WTC11 (cell line): ENCODE results near the gene GATA3. TPM values are rescaled to one million over a fixed set of nuclear protein-coding genes. Genes with fewer than 3 reads are reported as not detected.

Experiments used
- ATAC-seq: fragments of 200-7000 bp; cut with Tn5 transposase; 2 replicates; pipeline ENCODE4 v1.10.0; 2021; ENCODE audit warnings: mild to moderate bottlenecking, moderate library complexity
- Bru-seq: library from RNA; stranded (reverse); fragments of 400-500 nt; gene quantifications from one replicate; lab custom pipeline; 2021; lab: Mats Ljungman, UMichigan
- CTCF ChIA-PET: fragments of 300-600 bp; sonication (Branson Sonifier 250); formaldehyde crosslinking; loops from one replicate; lab custom pipeline; 2021; ENCODE audit warnings: antibody characterized with exemption; lab: Charles Lee
- POLR2A ChIA-PET: fragments of 350-600 bp; sonication (Branson Sonifier 250); formaldehyde crosslinking; loops from one replicate; lab custom pipeline; 2021; ENCODE audit warnings: antibody characterized with exemption; lab: Charles Lee
- DNase-seq: peaks from one replicate; pipeline ENCODE4 v3.0.0; 2021; ENCODE audit warnings: low spot score
- H3K27ac Mint-ChIP-seq: 2 replicates; pipeline ENCODE4 v1.8.0; 2021; ENCODE audit warnings: mixed read lengths
- H3K27me3 Mint-ChIP-seq: 2 replicates; pipeline ENCODE4 v1.8.0; 2021; ENCODE audit warnings: low read depth, mild to moderate bottlenecking, moderate library complexity, mixed read lengths
- H3K36me3 Mint-ChIP-seq: 2 replicates; pipeline ENCODE4 v1.8.0; 2021; ENCODE audit warnings: mixed read lengths
- H3K4me1 Mint-ChIP-seq: 2 replicates; pipeline ENCODE4 v1.8.0; 2022; ENCODE audit warnings: mixed read lengths
- H3K4me3 Mint-ChIP-seq: 2 replicates; pipeline ENCODE4 v1.8.0; 2021; ENCODE audit warnings: mild to moderate bottlenecking, moderate library complexity, mixed read lengths
- H3K9me3 Mint-ChIP-seq: 2 replicates; pipeline ENCODE4 v1.8.0; 2021; ENCODE audit warnings: mixed read lengths
- ATF2 ChIP-seq: sonication (generic); formaldehyde crosslinking; IDR thresholded peaks from 2 replicates; pipeline ENCODE4 v1.8.1; 2022; ENCODE audit warnings: low read depth, missing genetic modification reagents, borderline replicate concordance
- CDX4 ChIP-seq: fragments of 250-450 bp; sonication (Bioruptor Pico); IDR thresholded peaks from 2 replicates; pipeline ENCODE4 v1.9.0; 2021; ENCODE audit warnings: moderate library complexity, mild to moderate bottlenecking, inconsistent platforms, borderline replicate concordance
- ERG ChIP-seq: fragments of 250-450 bp; sonication (Bioruptor Pico); IDR thresholded peaks from 2 replicates; pipeline ENCODE4 v1.8.0; 2021; ENCODE audit warnings: mild to moderate bottlenecking
- ESRRA ChIP-seq: sonication (generic); formaldehyde crosslinking; IDR thresholded peaks from 2 replicates; pipeline ENCODE4 v1.8.1; 2022; ENCODE audit warnings: mild to moderate bottlenecking, missing genetic modification reagents, borderline replicate concordance
- FOXP1 ChIP-seq: sonication (generic); formaldehyde crosslinking; IDR thresholded peaks from 2 replicates; pipeline ENCODE4 v1.8.0; 2022; ENCODE audit warnings: missing genetic modification reagents, mild to moderate bottlenecking, moderate library complexity, borderline replicate concordance
- HMGXB4 ChIP-seq: sonication (generic); formaldehyde crosslinking; IDR thresholded peaks from 2 replicates; pipeline ENCODE4 v1.8.1; 2023; ENCODE audit warnings: mild to moderate bottlenecking, moderate library complexity, missing genetic modification reagents
- JAZF1 ChIP-seq: fragments of 250-450 bp; sonication (Bioruptor Pico); IDR thresholded peaks from 2 replicates; pipeline ENCODE4 v1.9.0; 2021; ENCODE audit warnings: moderate library complexity, mild to moderate bottlenecking, inconsistent platforms
- MYBL2 ChIP-seq: sonication (generic); formaldehyde crosslinking; IDR thresholded peaks from 2 replicates; pipeline ENCODE4 v1.8.1; 2023; ENCODE audit warnings: mild to moderate bottlenecking, moderate library complexity, missing genetic modification reagents
- SMAD4 ChIP-seq: sonication (generic); formaldehyde crosslinking; IDR thresholded peaks from 2 replicates; pipeline ENCODE4 v1.8.0; 2022; ENCODE audit warnings: mild to moderate bottlenecking, missing genetic modification reagents
- TCF7 ChIP-seq: sonication (generic); formaldehyde crosslinking; IDR thresholded peaks from 2 replicates; pipeline ENCODE4 v1.8.0; 2022; ENCODE audit warnings: mild to moderate bottlenecking, low read depth, missing genetic modification reagents, moderate library complexity
- USF1 ChIP-seq: sonication (generic); formaldehyde crosslinking; IDR thresholded peaks from 2 replicates; pipeline ENCODE4 v1.8.0; 2022; ENCODE audit warnings: mild to moderate bottlenecking, missing genetic modification reagents
- ZNF263 ChIP-seq: sonication (generic); formaldehyde crosslinking; IDR thresholded peaks from 2 replicates; pipeline ENCODE4 v1.8.1; 2022; ENCODE audit warnings: low read depth, mild to moderate bottlenecking, moderate library complexity, missing genetic modification reagents
- ZNF532 ChIP-seq: fragments of 250-450 bp; sonication (Bioruptor Pico); IDR thresholded peaks from 2 replicates; pipeline ENCODE4 v1.9.0; 2021; ENCODE audit warnings: mild to moderate bottlenecking, borderline replicate concordance
- long read RNA-seq, 3 experiments: library from RNA in 1 of 3; library from capped mRNA in 1 of 3; library from polyadenylated mRNA in 1 of 3; unstranded in 2 of 3; stranded (forward) in 1 of 3; transcript quantifications; one replicate each; pipeline ENCODE4 v2.0.0, GENCODE V29; 2021
- total RNA-seq: library from RNA; stranded (reverse); gene quantifications from 3 replicates; pipeline ENCODE4 v1.2.3, GENCODE V29; 2021

GATA3 gene
- total RNA-seq = 0.60 to 0.89 TPM (median 0.72 TPM) in 3 replicates
- Bru-seq, nascent RNA = percentile 21 among the genes with signal in this experiment
- long read RNA-seq, experiment 1, partial matches to known transcripts = 0 of 4 reads
- long read RNA-seq, experiment 1, other reads (novel, unspliced or antisense) = 4 of 4 reads
- long read RNA-seq, experiment 2, partial matches to known transcripts = 0 of 1 reads
- long read RNA-seq, experiment 2, other reads (novel, unspliced or antisense) = 1 of 1 reads
- long read RNA-seq, experiment 3, partial matches to known transcripts = 1 of 3 reads
- long read RNA-seq, experiment 3, other reads (novel, unspliced or antisense) = 2 of 3 reads

- peaks cover 57% of the 10 kb centered on the region for H3K4me1 Mint-ChIP-seq
- peak within 1 kb of the TSS; percentile 80 for H3K4me3 Mint-ChIP-seq
- no peaks in the 10 kb centered on the region for H3K9me3 Mint-ChIP-seq
- TF ChIP-seq JAZF1 (CRISPR knock-in tag) (no peak), SMAD4 (no peak), ERG (CRISPR knock-in tag) (no peak), HMGXB4 (CRISPR knock-in tag) (no peak), ATF2 (CRISPR knock-in tag) (no peak), ESRRA (CRISPR knock-in tag) (no peak), TCF7 (CRISPR knock-in tag) (no peak), ZNF532 (CRISPR knock-in tag) (no peak)
- ATAC-seq = peak; percentile 2
- ChIA-PET POLR2A (no interaction called here), CTCF (no interaction called here)
- peaks cover 95% of the 10 kb centered on the region for H3K27me3 Mint-ChIP-seq
- DNase-seq = peak; percentile 71
- H3K36me3 Mint-ChIP-seq = no peaks in the 10 kb centered on the region
- H3K27ac Mint-ChIP-seq = no peak within 1 kb of the TSS
Observed at GRCh38 chr10:8054494-8055407, at the start of gene GATA3. TSS of gene GATA3 (plus strand) at chr10:8054688. CDS start at chr10:8055656, 968 bp downstream.

GRCh38 chr10:8006274-8006999 lies 48.1 kb upstream of the GATA3 start:
- H3K27me3 Mint-ChIP-seq = no peaks in the 10 kb centered on the region
- H3K9me3 Mint-ChIP-seq = peaks cover 19% of the 10 kb centered on the region
- H3K27ac Mint-ChIP-seq = no peak overlapping the region
- POLR2A ChIA-PET = no interaction called here
- H3K4me3 Mint-ChIP-seq = no peak overlapping the region
- no peaks in the 10 kb centered on the region for H3K4me1 Mint-ChIP-seq
- CTCF ChIA-PET = no interaction called here
- TF ChIP-seq ZNF263 = no peak
- TF ChIP-seq FOXP1 = no peak
- TF ChIP-seq USF1 (CRISPR knock-in tag) = no peak
- no peak for TF ChIP-seq ATF2 (CRISPR knock-in tag)
- no peak for TF ChIP-seq MYBL2 (CRISPR knock-in tag)
- TF ChIP-seq CDX4 = no peak
- no peak for DNase-seq
- no peak for ATAC-seq
- H3K36me3 Mint-ChIP-seq = peaks cover 7% of the 10 kb centered on the region
